SK-N-SH treated with all-trans-retinoic acid at 6 μM for 48 hours (cell line): ENCODE results near the gene RALGPS1.

Experiments used
- ARNTL ChIP-seq: fragments of 450-650 bp; formaldehyde crosslinking; IDR thresholded peaks from 2 replicates; pipeline ENCODE4 v1.5.0; 2020; ENCODE audit warnings: low read depth, mild to moderate bottlenecking, moderate library complexity, borderline replicate concordance
- ISL1 ChIP-seq: fragments of 250-450 bp; sonication (Bioruptor Pico); IDR thresholded peaks from 2 replicates; pipeline ENCODE4 v2.1.2; 2022; ENCODE audit warnings: mild to moderate bottlenecking, moderate library complexity
- PATZ1 ChIP-seq: fragments of 250-450 bp; sonication (Bioruptor Pico); IDR thresholded peaks from 2 replicates; pipeline ENCODE4 v1.8.0; 2020; ENCODE audit warnings: mild to moderate bottlenecking, moderate library complexity, borderline replicate concordance
- POU6F1 ChIP-seq: fragments of 250-450 bp; sonication (Bioruptor Pico); IDR thresholded peaks from 2 replicates; pipeline ENCODE4 v1.8.0; 2021; ENCODE audit warnings: low read depth, mild to moderate bottlenecking, moderate library complexity, borderline replicate concordance
- PPARA ChIP-seq: fragments of 250-450 bp; sonication (Bioruptor Pico); IDR thresholded peaks from 2 replicates; pipeline ENCODE4 v1.5.0; 2020; ENCODE audit warnings: mild to moderate bottlenecking, borderline replicate concordance
- RARB ChIP-seq: fragments of 250-450 bp; sonication (Bioruptor Pico); IDR thresholded peaks from 2 replicates; pipeline ENCODE4 v1.8.0; 2021; ENCODE audit warnings: mild to moderate bottlenecking, moderate library complexity
- SNAI2 ChIP-seq: fragments of 250-450 bp; sonication (Bioruptor Pico); IDR thresholded peaks from 2 replicates; pipeline ENCODE4 v1.5.0; 2020; ENCODE audit warnings: mild to moderate bottlenecking, moderate library complexity
- TCF4 ChIP-seq: fragments of 250-450 bp; sonication (Bioruptor Pico); IDR thresholded peaks from 2 replicates; pipeline ENCODE4 v1.8.0; 2021; ENCODE audit warnings: mild to moderate bottlenecking, moderate library complexity, borderline replicate concordance
- TOX ChIP-seq: fragments of 250-450 bp; sonication (Bioruptor Pico); IDR thresholded peaks from 2 replicates; pipeline ENCODE4 v1.8.0; 2021; ENCODE audit warnings: mild to moderate bottlenecking, moderate library complexity, borderline replicate concordance
- TSHZ2 ChIP-seq: fragments of 250-450 bp; sonication (Bioruptor Pico); IDR thresholded peaks from 2 replicates; pipeline ENCODE4 v1.5.0; 2020; ENCODE audit warnings: mild to moderate bottlenecking, moderate library complexity
- ZFP3 ChIP-seq: fragments of 250-450 bp; sonication (Bioruptor Pico); IDR thresholded peaks from 2 replicates; pipeline ENCODE4 v1.5.0; 2020; ENCODE audit warnings: mild to moderate bottlenecking, moderate library complexity
- ZFP30 ChIP-seq: fragments of 450-650 bp; formaldehyde crosslinking; IDR thresholded peaks from 2 replicates; pipeline ENCODE4 v1.5.0; 2022; ENCODE audit warnings: mild to moderate bottlenecking, moderate library complexity
- ZNF70 ChIP-seq: fragments of 450-650 bp; formaldehyde crosslinking; IDR thresholded peaks from 2 replicates; pipeline ENCODE4 v1.5.0; 2020; ENCODE audit warnings: mild to moderate bottlenecking, moderate library complexity
- ZNF8 ChIP-seq: fragments of 450-650 bp; formaldehyde crosslinking; IDR thresholded peaks from 2 replicates; pipeline ENCODE4 v1.5.0; 2020; ENCODE audit warnings: mild to moderate bottlenecking, moderate library complexity

GRCh38 chr9:127130235-127130634, 215.7 kb downstream of the RALGPS1 start:
- TF ChIP-seq ARNTL (CRISPR knock-in tag) (no peak), PATZ1 (CRISPR knock-in tag) (no peak), RARB (CRISPR knock-in tag) (no peak), ZFP30 (CRISPR knock-in tag) (no peak), SNAI2 (CRISPR knock-in tag) (no peak), PPARA (CRISPR knock-in tag) (no peak), POU6F1 (CRISPR knock-in tag) (no peak), ISL1 (CRISPR knock-in tag) (no peak), TCF4 (no peak), ZFP3 (no peak), TOX (CRISPR knock-in tag) (no peak), TSHZ2 (no peak), ZNF8 (CRISPR knock-in tag) (no peak), ZNF70 (CRISPR knock-in tag) (no peak)
